ENCODE results near the gene HRC.
"Not testable (repeated sequence)": the region's sequence is repeated elsewhere in the genome, so short reads cannot be mapped to it uniquely, and the experiment has no call there.

HRC gene

DNA sequence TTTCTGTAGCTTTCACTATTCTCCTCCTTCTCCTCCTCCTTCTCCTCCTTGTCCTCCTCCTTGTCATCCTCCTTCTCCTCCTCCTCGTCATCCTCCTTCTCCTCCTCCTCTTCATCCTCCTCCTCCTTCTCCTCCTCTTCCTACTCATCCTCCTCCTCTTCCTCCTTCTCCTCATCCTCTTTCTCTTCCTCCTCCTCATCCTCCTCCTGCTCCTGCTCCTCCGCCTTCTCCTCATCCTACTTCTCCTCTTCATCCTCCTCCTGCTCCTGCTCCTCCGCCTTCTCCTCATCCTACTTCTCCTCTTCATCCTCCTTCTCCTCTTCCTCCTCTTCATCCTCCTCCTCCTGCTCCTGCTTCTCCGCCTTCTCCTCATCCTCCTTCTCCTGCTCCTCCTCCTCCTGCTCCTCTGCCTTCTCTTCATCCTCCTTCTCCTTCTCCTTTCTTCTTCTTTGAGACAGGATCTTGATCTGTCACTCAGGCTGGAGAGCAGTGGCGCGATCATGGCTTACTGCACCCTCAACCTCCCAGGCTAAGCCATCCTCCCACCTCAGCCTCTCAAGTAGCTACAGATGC lies 38.7 kb upstream of the HRC start:
- TF ChIP-seq, protein P1, sequence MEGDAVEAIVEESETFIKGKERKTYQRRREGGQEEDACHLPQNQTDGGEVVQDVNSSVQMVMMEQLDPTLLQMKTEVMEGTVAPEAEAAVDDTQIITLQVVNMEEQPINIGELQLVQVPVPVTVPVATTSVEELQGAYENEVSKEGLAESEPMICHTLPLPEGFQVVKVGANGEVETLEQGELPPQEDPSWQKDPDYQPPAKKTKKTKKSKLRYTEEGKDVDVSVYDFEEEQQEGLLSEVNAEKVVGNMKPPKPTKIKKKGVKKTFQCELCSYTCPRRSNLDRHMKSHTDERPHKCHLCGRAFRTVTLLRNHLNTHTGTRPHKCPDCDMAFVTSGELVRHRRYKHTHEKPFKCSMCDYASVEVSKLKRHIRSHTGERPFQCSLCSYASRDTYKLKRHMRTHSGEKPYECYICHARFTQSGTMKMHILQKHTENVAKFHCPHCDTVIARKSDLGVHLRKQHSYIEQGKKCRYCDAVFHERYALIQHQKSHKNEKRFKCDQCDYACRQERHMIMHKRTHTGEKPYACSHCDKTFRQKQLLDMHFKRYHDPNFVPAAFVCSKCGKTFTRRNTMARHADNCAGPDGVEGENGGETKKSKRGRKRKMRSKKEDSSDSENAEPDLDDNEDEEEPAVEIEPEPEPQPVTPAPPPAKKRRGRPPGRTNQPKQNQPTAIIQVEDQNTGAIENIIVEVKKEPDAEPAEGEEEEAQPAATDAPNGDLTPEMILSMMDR (IDR thresholded peaks at IDR 0.05; ENCODE audit: insufficient read depth, low read depth, low read length, missing control alignments): no peak
- H3K4me3 ChIP-seq (ENCODE audit: low read length): no peak overlapping the region
- no peak for DNase-seq (ENCODE audit: low read depth)

DNA sequence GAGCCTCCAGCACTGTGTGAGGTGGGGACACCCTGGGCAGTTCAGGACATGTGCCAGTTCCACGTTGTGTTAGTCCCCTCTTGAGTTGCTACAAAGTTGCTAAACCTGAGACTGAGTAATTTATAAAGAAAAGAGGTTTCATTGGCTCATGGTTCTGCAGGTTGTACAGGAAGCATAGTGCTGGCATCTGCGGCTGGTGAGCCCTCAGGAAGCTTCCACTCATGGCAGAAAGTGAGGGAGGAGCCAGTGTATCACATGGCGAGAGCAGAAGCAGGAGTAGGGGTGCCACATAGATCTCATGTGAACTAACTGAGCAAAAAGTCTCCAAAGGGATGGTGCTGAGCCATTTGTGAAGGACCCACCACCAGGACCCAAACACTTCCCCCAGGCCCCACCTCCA lies 35.6 kb upstream of the HRC start:
- DNase-seq (ENCODE audit: low read depth): no peak
- TF ChIP-seq, protein P1 (IDR thresholded peaks at IDR 0.05; ENCODE audit: insufficient read depth, low read depth, low read length, missing control alignments): no peak
- H3K4me3 ChIP-seq (ENCODE audit: low read length): no peak overlapping the region

DNA sequence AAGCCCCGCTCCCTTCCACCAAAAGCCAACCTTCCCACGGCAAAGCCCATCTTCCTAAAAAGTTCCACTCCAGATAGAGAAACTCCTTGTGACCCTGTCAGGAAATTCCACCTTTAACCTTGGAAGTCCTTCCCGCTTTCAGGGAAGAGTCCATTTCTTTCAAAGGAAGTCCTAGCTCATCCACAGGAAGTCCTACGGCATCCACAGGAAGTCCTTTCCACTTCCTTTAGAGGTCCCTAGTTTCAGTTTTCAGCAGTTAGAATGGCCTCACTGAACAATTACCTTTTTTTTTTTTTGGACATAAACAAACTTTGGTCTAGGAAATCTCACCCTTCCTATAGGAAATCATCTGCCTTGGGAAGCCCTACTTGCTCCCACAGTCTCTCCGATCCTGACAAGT lies 34.1 kb upstream of the HRC start:
- TF ChIP-seq, protein P1 (IDR thresholded peaks at IDR 0.05; ENCODE audit: insufficient read depth, low read depth, low read length, missing control alignments): no peak
- H3K4me3 ChIP-seq (ENCODE audit: low read length): no peak overlapping the region
- DNase-seq (ENCODE audit: low read depth): no peak

DNA sequence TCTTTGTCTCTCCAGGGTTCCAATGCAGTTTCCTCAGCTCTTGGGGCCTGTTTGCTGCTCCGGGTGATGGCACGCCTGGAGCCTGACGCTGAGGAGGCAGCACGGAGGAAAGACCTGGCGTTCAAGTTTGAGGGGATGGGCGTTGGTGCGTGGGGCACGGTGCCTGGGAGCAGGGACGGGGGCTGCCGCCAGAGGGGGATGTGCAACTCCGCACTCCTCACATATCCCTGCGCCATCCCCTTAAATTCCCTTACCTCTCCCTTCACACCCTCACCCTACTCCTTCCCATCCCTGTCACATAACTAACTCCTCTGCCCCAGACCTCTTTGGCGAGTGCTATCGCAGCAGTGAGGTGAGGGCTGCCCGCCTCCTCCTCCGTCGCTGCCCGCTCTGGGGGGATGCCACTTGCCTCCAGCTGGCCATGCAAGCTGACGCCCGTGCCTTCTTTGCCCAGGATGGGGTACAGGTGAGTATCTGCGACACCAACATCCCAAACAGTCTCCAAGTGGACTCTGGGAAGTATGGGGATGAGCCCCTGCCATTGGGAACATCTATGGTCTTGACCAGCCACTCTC lies 33.5 kb upstream of the HRC start:
- TF ChIP-seq, protein P1 (IDR thresholded peaks at IDR 0.05; ENCODE audit: insufficient read depth, low read depth, low read length, missing control alignments): no peak
- H3K4me3 ChIP-seq (ENCODE audit: low read length): no peak overlapping the region

GRCh38 chr19:49186108-49186507 lies 30.9 kb upstream of the HRC start:
- TF ChIP-seq, protein P1 (IDR thresholded peaks at IDR 0.05; ENCODE audit: insufficient read depth, low read depth, low read length, missing control alignments): no peak
- no peak overlapping the region for H3K4me3 ChIP-seq (ENCODE audit: low read length)
- DNase-seq (ENCODE audit: low read depth): no peak

More for the DNA sequence above, 33.5 kb upstream of the HRC start:
- DNase-seq (ENCODE audit: low read depth): no peak

DNA sequence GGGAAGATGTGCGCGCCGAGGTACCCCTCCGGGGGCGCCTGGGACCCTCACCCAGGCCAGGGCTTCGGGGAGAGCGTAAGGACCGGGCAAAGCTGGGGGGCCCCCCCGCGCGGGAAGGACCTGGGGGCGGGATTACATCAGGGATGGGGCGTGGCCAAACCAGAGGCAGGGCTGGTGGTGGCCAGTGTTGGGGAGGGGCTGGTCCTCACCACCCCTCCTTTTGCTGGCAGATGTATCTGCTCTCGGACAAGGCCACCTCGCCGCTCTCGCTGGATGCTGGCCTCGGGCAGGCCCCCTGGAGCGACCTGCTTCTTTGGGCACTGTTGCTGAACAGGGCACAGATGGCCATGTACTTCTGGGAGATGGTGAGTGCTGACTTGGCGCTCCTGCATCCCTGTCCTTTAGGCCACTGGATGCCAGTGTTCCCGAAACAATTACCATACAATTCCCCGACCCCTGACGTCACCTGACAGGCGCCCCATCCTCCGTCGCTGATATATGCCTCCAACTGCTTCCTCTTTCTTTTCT lies 27.7 kb upstream of the HRC start:
- H3K4me3 ChIP-seq (ENCODE audit: low read length): no peak overlapping the region
- DNase-seq (ENCODE audit: low read depth): no peak
- TF ChIP-seq, protein P1 (IDR thresholded peaks at IDR 0.05; ENCODE audit: insufficient read depth, low read depth, low read length, missing control alignments): no peak

DNA sequence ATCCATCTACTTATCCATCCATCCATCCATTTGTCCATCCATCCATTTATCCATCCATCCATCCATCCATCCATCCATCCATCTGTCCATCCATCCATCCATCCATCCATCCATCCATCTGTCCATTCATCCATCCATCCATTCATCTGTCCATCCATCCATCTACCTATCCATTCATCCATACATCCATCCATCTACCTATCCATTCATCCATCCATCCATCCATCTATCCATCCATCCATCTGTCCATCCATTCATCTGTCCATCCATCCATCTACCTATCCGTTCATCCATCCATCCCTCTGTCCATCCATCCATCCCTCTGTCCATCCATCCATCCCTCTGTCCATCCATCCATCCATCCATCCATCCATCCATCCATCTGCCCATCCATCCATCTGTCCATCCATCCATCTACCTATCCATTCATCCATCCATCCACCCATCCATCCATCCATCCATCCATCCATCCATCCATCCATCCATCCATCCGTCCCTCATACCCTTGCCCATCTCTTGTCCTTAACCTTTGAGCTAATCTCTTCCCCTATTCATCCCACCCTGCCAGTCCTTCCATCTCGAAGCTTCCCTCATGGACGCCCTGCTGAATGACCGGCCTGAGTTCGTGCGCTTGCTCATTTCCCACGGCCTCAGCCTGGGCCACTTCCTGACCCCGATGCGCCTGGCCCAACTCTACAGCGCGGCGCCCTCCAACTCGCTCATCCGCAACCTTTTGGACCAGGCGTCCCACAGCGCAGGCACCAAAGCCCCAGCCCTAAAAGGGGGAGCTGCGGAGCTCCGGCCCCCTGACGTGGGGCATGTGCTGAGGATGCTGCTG lies 27.0 kb upstream of the HRC start:
- H3K4me3 ChIP-seq (ENCODE audit: low read length): not testable (repeated sequence)

More for the DNA sequence above, 27.0 kb upstream of the HRC start:
- DNase-seq (ENCODE audit: low read depth): not testable (repeated sequence)
